Loucy (cell line): ENCODE results near the gene NECTIN4.

Experiments used
- EZH2phosphoT487 ChIP-seq: fragments of 200-600 bp; IDR thresholded peaks from 2 replicates; pipeline ENCODE4 v1.6.1; 2018; ENCODE audit warnings: antibody characterized with exemption, mild to moderate bottlenecking, moderate library complexity, borderline replicate concordance
- TF ChIP-seq, protein P1 (sequence below): fragments of 200-600 bp; sonication (generic); conservative IDR thresholded peaks from 2 replicates; pipeline ENCODE4 v1.5.1; 2014; ENCODE audit warnings: mild to moderate bottlenecking, antibody characterized with exemption, low read length

DNA sequence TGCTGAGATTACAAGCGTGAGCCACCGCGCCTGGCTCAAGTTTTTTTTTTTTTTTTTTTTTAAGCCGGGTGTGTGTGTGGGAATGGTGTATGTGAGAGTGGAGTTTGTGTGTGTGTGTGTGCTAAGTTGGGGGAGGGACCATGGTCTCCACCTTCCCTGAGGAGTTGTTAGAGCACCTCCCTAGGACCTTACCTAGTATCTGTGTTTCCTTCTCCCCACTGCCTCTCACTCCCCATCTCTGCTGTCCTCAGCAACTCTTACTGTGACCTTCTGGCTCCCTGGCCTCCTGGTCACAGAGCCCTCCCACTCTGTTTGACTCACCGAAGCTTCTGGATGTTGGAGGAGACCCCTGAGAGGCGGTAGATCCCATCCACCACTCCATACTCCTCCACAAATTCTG, 30.1 kb downstream of the NECTIN4 start:
- TF ChIP-seq, protein P1, sequence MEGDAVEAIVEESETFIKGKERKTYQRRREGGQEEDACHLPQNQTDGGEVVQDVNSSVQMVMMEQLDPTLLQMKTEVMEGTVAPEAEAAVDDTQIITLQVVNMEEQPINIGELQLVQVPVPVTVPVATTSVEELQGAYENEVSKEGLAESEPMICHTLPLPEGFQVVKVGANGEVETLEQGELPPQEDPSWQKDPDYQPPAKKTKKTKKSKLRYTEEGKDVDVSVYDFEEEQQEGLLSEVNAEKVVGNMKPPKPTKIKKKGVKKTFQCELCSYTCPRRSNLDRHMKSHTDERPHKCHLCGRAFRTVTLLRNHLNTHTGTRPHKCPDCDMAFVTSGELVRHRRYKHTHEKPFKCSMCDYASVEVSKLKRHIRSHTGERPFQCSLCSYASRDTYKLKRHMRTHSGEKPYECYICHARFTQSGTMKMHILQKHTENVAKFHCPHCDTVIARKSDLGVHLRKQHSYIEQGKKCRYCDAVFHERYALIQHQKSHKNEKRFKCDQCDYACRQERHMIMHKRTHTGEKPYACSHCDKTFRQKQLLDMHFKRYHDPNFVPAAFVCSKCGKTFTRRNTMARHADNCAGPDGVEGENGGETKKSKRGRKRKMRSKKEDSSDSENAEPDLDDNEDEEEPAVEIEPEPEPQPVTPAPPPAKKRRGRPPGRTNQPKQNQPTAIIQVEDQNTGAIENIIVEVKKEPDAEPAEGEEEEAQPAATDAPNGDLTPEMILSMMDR: no peak
- TF ChIP-seq EZH2phosphoT487: no peak
